Stimulated activated CD8-positive, alpha-beta memory T cell treated with anti-CD3 and anti-CD28 coated beads, Interleukin-7, amount 100 ng/mL, for 4 hours (primary cell): ENCODE results near the gene LRRD1.
A peak's percentile ranks its signal among the peaks of the same experiment; 100 is the strongest.
"Not testable (repeated sequence)": the region's sequence is repeated elsewhere in the genome, so short reads cannot be mapped to it uniquely, and the experiment has no call there.

Experiments
- DNase-seq, 2 donors: peaks; one replicate each; pipeline ENCODE4 v3.0.0-alpha.2; 2020; ENCODE audit warnings: low read depth in 2 of 2

LRRD1 gene

DNA sequence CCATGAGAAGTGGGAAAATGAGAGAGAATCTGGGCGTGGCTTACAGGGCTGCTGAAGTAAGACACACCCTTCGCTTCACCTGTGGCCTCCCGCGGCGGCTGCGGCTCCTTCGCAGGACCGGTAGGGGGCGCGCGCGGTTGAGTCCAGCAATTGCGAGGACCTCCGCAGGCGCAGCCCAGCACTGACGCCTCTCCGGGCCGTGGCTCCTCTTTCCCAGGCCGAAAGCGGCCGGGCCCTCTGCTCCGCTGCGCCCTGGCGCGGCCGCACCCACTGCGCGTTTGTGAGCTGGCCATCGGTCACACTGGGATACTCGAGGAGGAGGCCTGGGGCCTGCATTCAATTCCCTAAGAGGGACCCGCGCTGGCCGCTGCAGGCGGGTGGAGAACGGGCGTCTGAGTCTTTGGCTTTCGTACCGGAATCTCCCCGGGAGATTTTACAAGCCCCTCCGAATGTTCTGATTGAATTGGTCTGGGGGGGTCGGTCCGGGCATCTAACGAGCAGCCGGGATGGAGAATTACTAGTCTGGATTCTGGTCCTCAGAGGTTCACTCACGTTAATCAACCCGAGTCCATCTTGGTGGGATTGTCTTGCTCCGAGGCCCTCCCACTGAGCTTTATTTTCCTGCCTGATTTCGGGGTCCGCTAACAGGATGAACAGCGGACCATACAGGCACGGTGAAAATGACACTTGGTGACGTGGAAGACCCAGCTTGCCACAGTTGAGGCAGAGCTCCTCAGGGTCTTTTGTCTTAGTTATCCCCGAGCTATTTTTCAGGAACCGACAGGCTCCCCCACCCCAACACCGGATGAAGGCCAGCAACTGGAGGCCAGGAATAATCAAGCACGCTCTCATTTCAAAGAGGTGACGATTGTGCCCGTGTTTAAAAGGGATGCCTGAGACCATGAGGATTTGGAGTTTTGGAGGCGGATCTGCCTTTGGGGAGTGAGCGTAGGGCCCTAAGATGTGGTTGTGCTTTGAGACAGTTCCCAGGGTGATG lies at the start of gene LRRD1:
LRRD1 (minus strand) TSS at position 215 of the 997 bp plus-strand sequence. CDS start 13,940 bp downstream, outside the sequence.
- peak; percentile 74 to 80 for DNase-seq

DNA sequence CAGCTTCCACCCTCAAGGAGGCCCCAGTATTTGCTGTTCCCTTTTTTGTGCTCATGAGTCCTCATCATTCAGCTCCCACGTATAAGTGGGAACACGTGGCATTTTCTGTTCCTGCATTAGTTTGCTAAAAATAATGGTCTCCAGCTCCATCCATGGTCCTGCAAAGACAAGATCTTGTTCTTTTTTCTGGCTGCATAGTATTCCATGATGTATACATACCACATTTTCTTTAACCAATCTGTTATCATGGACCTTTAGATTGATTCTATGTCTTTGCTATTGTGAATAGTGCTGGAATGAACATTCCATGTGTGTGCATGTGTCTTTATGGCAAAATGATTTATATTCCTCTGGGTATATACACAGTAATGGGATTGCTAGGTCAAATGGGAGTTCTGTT lies 49.8 kb upstream of the LRRD1 start:
- DNase-seq = no peak

DNA sequence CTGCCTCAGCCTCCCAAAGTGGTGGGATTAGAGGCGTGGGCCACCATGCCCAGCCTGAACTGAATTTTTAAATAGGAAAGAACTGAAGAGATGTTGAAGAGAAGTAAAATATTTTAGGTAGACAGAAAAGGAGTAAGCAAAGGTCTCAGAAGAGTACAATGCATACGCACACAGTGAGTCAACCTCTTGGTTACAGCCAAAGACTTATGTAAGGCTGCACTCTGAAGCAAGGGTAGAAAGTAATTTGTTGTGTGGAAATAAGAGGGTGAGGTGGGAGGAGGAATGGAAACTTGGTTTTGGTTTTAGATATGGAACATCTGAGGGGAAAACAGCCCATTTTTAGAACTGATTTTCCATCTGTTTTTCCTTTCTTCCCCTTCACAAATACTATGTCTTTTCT lies 49.2 kb upstream of the LRRD1 start:
- no peak for DNase-seq

DNA sequence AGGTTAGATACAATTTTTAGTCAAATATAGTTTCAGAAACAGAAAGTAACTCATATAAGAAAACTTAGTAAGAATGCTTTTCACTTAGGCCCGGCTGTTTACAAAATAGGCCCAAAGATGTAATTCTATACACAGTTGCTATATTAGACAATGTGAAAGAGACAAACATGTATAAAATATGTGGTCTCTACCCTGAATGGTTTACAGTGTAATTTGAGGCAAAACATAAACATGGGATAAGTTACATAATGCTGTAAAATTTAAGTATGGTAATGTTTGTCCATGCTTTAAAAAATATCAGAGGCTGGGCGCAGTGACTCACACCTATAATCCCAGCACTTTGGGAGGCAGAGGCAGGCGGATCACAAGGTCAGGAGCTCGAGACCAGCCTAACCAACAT lies 48.0 kb upstream of the LRRD1 start:
- no peak for DNase-seq

DNA sequence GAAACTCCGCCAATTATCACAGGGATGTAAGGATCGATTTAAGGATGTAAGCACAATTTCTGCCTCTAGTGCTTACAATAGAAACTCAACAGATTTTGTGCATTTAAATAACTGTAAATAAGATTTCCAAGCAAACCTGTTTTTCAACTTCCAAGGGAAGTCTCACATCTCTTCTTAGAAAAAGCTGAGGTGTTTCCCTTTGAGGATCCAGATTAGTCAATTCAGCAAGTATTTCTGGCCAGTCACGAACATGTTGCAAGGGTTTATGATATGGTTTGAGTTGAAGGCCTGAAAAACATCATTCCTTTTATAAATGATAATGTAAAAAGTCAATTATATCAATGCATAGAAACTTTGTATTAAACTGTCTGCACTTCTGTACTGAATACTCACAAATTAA lies 42.8 kb upstream of the LRRD1 start:
- no peak for DNase-seq

DNA sequence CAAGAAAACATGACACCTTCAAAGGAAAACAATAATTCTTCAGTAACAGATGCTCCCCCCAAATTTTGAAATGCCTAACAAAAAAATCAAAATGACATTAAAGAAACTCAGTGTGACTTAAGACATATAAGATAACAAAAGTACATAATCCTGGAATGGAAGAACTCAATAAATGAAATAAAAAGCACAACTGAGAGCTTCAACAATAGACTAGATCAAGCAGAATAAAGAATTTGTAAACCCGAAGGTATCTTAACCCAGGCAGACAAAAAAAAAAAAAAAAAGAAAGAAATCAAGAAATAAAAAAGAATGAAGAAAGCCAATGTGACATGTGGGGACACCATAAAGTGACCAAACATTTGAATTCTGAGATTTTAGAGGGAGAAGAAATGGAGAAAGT lies 27.7 kb upstream of the LRRD1 start:
- no peak for DNase-seq

DNA sequence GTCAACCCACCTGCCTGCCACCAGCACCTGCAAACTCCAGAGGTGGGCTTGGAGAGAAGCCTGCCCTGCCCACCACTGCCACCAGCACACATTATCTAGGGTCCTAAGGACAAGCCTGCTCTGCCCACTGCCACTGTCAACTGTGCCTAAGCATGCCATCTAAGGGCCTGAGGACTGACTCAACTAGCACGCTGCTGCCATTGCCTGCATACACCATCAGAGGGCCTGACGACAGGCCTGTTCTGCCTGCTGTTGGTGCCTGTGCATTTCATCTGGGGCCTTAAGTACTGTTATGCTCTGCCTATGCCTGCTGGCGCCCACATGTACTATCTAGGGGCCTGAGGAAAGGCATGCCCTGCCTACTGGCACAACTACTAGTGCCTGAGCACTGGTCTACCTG lies 27.0 kb upstream of the LRRD1 start:
- DNase-seq = no peak

DNA sequence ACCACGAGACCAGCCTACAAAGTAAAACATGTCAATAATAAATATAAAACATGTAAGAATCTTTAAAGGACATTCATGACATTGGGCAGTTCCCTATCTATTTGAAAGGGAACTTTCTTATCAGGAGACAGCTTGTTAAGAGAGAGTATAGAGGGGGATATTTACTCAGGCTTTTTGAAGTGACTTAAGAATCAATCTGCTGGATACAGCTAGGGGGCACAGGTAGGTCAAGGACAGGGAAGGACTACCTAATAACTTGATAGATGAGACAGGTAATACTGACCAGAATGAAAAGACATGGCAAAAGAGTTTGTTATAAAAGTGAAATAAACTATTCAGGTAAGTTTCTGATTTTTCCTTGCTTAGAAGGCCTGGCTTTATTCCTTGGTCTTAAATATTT lies 21.8 kb upstream of the LRRD1 start:
- DNase-seq = no peak

DNA sequence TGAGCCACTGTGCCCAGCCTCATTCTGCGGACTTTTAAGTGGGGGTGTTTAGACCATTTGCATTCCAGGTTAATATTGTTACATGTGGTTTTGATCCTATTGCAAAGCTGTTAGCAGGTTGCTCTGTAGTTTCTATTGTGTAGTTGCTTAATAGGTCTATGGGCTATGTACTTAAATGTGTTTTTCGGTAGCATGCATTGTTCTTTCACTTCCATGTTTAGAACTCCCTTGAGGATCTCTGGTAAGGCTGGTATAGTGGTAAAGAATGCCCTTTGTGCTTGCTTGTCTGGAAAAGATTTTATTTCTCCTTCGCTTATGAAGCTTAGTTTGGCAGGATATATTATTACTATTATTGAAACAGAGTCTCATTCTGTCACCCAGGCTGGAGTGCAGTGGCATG lies 13.4 kb upstream of the LRRD1 start:
- DNase-seq = no peak

DNA sequence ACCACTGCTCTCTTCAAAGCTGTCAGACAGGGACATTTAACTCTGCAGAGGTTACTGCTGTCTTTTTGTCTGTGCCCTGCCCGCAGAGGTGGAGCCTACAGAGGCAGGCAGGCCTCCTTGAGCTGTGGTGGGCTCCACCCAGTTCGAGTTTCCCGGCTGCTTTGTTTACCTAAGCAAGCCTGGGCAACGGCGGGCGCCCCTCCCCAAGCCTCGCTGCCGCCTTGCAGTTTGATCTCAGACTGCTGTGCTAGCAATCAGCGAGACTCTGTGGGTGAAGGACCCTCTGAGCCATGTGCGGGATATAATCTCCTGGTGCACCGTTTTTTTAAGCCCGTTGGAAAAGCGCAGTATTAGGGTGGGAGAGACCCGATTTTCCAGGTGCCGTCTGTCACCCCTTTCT lies 10.3 kb upstream of the LRRD1 start:
- not testable (repeated sequence) for DNase-seq

DNA sequence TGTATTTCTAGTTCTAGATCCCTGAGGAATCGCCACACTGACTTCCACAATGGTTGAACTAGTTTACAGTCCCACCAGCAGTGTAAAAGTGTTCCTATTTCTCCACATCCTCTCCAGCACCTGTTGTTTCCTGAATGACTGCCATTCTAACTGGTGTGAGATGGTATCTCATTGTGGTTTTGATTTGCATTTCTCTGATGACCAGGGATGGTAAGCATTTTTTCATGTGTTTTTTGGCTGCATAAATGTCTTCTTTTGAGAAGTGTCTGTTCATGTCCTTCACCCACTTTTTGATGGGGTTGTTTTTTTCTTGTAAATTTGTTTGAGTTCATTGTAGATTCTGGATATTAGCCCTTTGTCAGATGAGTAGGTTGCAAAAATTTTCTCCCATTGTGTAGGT lies 5.4 kb upstream of the LRRD1 start:
- not testable (repeated sequence) for DNase-seq

DNA sequence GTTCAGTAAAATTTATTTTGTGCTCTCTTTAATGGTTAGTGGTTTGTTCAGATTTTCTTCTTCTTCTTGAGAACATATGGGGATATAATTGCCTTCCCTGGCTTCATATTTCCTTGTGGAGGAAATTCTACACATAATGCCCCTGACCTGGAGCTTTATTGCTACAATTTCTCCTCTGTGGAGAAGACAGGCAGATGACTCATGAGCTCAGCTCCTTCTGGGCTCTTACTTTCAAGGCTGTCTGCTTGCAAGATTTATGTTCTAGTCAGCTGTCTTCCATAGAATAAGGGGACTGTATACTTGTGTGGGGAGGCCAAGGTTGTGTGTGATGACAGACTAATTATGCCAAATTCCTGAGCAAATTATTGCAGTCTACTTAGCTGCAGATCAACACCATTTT lies 1.6 kb downstream of the LRRD1 start:
- DNase-seq = no peak

DNA sequence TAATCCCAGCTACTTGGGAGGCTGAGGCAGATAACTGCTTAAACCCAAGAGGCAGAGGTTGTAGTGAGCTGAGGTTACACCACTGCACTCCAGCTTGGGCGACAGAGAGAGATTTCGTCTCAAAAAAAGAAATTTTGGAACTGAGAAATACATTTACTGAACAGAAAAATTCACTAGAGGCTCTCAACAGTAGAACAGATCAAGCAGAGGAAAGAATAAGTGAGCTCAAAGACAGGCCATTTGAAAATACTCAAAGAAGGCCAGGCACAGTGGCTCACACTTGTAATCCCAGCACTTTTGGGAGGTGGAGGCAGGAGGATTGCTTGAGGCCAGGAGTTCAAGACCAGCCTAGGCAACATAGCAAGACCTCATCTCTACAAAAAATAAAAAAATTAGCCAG lies 9.4 kb downstream of the LRRD1 start:
- not testable (repeated sequence) for DNase-seq

DNA sequence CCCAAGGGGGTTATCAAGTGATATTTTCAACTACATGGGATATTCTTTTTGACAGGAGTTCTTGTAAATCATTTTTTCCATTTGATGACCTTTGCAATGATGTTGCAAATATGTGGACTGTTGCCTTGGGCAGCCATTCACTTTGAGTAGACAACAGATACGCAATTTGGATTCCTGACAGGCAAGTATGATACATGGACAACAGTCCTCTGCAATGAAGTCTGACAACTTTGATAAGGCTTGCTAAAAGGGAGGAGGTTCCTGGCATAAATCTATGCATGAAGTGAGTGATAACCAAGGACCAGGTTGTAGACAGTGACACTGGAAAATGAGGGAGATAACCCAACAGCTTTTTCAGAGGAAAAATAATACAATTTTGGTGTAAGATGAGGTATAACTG lies 17.7 kb downstream of the LRRD1 start:
- no peak for DNase-seq

DNA sequence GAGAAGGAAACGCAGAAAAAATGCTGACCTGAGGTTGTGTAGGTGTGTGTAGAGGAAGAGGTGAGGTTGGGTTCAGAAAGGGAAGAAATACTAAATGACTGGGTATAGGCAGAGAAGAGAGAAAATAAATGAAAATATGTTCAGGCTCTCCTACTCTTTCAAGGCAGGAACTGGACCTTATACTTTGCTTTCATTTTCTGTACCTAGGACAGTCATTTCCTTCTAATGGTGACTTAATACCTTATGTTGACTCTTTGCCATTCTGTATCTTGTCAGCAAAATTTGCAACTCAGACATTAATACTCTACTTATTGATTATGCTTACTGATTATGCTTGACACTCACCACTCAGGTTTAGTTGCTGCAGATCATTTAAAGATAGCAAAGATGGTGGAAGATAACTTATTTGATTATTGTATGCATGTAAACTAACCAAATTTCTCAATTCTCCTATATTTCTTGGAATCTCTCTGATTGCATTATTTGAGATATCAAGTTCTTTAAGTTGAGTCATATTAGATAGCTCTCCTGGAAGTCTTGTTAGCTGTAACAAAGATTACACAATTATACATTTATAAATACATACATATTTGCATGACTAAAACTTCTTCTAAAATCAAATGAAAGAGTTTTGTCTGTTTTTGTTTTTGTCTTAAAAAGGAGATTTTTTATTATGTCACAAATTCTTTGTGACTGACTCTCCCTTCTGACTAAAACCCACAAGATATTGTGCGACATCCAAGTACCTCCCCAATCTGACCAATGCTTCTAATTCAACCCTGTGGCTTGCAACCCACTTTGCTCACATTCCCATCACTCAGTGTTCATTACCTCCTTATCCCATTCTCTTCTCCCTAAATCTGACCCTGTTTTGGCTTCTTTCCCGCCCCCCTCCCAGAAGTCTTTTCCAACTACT lies 20.0 kb downstream of the LRRD1 start:
- no peak for DNase-seq

DNA sequence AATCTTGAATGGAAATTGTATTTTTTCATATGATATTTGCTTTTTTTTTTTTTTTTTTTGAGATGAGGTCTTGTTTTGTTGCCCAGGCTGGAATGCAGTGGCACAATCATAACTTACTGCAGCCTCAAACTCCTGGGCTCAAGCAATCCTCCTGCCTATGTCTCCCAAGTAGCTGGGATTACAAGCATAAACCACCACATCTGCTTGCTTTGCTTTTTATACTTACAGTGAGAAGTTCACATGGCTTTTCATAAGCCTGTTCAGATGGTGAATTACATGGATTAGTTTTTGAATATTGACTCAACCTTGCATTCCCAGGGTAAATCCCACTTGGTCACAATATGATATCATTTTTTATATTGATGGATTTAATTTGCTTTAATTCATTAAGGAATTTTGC lies 22.0 kb downstream of the LRRD1 start:
- DNase-seq = no peak

DNA sequence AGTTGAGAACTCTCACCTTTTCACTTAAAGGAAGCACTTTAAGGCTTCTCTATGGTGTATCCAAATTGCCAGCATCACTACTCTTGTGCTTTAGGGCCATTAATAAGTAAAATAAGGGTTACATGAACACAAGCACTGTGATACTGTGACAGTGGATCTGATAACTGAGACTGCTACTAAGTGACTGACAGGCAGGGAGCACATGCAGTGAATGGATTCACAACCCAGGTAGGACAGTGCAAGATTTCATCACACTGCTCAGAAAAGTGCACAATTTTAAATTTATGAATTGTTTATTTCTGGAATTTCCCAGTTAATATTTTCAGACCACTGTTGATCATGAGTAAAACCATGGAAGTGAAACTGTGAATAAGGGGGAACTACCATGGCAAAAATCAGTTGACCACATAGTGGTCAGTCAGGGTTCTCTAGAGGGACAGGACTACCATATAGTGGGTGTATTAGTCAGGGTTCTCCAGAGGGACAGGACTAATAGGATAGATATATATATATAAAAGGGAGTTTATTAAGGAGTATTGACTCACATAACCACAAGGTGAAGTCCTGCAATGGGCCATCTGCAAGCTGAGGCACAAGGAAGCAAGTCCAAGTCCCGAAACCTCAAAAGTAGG lies 23.7 kb downstream of the LRRD1 start:
- DNase-seq = no peak

DNA sequence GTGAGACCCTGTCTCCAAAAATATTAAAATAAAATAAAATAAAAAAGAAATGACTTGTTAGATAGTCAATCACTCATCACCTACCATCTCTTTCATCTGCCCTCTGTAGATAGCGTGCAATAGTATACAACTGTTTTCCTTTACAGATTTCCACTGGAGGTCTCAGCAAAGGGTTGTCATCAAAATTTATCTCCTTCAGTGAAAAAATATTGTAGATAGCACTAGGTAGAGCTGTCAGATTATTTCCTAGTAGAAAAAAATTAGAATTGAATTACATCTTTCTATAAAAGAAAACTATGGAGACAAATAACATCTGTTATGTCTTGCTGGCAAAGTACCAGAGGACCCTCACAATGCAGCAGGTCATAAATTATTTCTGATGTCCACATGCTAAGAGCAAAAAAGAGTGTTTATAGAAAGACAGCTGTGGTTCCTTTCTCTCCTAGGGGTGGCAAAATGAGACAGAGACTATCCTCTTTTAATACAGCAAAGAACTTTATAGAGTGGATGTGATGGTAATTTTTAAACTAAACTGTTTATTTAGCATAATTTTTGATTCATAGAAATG lies 28.4 kb downstream of the LRRD1 start:
- no peak for DNase-seq

DNA sequence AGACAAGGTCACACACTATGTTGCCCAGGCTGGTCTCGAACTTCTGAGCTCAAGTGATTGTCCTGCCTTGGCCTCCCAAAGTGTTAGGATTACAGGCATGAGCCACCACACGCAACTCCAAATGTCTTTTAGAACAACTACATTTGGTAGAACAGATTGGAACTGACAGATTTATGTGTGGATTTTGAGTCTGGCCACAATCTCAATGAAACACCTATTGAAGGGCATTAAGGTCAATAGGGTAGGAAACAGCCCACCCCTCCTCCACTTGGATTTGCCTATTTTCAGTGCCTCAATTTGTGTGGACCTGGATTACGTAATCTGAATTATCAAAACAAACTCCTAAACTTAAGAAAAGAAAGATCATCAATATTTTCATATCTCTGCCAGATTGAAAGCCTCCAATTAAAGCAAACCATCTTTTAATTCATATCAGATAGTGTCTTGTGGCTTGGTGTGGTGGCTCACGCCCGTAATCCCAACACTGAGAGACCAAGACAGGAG lies 29.2 kb downstream of the LRRD1 start:
- DNase-seq = no peak

DNA sequence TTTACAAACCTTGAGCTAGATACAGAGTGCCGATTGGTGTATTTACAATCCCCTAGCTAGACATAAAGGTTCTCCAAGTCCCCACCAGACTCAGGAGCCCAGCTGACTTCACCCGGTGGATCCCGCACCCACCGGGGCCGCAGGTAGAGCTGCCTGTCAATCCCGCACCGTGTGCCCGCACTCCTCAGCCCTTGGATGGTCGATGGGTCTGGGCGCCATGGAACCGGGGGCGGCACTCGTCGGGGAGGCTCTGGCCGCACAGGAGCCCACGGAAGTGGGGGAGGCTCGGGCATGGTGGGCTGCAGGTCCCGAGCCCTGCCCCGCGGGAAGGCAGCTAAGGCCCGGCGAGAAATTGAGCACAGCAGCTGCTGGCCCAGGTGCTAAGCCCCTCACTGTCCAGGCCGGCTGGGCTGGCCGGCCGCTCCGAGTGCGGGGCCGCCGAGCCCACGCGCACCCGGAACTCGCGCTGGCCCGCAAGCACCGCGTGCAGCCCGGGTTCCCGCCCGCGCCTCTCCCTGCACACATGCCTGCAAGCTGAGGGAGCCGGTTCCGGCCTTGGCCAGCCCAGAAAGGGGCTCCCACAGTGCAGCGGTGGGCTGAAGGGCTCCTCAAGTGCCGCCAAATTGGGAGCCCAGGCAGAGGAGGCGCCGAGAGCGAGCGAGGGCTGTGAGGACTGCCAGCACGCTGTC lies 35.6 kb downstream of the LRRD1 start:
- not testable (repeated sequence) for DNase-seq

DNA sequence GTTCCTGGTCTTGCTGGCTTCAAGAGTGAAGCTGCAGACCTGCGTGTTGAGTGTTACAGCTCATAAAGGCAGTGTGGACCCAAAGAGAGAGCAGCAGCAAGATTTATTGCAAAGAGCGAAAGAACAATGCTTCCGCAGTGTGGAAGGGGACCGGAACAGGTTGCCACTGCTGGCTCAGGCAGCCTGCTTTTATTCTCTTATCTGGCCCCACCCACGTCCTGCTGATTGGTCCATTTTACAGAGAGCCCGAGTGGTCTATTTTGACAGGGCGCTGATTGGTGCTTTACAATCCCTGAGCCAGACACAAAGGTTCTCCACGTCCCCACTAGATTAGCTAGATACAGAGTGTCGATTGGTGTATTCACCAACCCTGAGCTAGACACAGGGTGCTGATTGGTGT lies 36.2 kb downstream of the LRRD1 start:
- not testable (repeated sequence) for DNase-seq
